Fibroblast of lung (primary cell): Measurements from ENCODE around the gene PTPDC1.

Experiments
- EZH2 ChIP-seq: IDR thresholded peaks from 2 replicates; pipeline ENCODE4 v1.5.1; 2012; ENCODE audit warnings: low read length, control low read depth, mild to moderate bottlenecking; ENCODE audit errors: missing control alignments
- TF ChIP-seq, protein P1 (sequence below), 2 donors: IDR thresholded peaks in 1 of 2; conservative IDR thresholded peaks in 1 of 2; 1 replicate in 1 of 2; 2 replicates in 1 of 2; pipeline ENCODE4 v1.5.1; 2011 to 2012; ENCODE audit warnings: low read length in 2 of 2, control low read depth in 1 of 2, inconsistent platforms in 1 of 2, low read depth in 1 of 2, mild to moderate bottlenecking in 1 of 2

DNA sequence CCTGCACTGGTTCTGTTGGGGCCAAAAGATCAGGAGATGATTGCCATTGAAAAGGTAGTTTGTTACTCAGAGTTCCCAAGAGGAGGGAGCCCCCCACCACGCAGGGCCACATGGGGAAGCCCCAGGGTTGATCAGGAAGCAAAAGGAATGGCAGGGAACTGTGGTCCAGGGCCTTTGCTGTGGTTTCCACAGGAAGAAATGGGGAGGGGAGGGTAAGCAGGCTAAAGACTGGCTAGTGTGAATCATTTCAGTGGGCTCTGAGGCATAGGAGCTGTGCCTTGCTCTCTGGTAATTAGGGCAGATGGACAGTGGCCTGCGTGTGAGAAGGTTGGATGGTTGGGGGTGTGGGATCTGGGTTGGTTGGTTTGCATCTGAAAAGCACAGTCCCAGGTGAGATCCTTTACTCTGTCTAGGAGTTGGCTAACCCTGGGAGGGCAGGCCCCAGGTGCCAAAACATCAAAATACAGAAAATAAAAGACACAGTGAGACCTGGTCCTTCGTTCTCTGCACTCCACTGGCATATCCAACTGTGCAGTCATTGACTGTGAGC, 66.1 kb downstream of the PTPDC1 start:
- TF ChIP-seq, protein P1, sequence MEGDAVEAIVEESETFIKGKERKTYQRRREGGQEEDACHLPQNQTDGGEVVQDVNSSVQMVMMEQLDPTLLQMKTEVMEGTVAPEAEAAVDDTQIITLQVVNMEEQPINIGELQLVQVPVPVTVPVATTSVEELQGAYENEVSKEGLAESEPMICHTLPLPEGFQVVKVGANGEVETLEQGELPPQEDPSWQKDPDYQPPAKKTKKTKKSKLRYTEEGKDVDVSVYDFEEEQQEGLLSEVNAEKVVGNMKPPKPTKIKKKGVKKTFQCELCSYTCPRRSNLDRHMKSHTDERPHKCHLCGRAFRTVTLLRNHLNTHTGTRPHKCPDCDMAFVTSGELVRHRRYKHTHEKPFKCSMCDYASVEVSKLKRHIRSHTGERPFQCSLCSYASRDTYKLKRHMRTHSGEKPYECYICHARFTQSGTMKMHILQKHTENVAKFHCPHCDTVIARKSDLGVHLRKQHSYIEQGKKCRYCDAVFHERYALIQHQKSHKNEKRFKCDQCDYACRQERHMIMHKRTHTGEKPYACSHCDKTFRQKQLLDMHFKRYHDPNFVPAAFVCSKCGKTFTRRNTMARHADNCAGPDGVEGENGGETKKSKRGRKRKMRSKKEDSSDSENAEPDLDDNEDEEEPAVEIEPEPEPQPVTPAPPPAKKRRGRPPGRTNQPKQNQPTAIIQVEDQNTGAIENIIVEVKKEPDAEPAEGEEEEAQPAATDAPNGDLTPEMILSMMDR (conservative IDR thresholded peaks at IDR 0.05 in 1 of 2, IDR thresholded peaks at IDR 0.05 in 1 of 2; ENCODE audit: low read depth in 1 of 2, low read length in 2 of 2), result no peak
- no peak for TF ChIP-seq EZH2
